ENCODE data around the gene ATP6AP1. TPM values are rescaled to one million over a fixed set of nuclear protein-coding genes. Genes with fewer than 3 reads are reported as not detected.

ATP6AP1 gene
- total RNA-seq, 1 donor from 2014 or later, result 153 TPM

DNA sequence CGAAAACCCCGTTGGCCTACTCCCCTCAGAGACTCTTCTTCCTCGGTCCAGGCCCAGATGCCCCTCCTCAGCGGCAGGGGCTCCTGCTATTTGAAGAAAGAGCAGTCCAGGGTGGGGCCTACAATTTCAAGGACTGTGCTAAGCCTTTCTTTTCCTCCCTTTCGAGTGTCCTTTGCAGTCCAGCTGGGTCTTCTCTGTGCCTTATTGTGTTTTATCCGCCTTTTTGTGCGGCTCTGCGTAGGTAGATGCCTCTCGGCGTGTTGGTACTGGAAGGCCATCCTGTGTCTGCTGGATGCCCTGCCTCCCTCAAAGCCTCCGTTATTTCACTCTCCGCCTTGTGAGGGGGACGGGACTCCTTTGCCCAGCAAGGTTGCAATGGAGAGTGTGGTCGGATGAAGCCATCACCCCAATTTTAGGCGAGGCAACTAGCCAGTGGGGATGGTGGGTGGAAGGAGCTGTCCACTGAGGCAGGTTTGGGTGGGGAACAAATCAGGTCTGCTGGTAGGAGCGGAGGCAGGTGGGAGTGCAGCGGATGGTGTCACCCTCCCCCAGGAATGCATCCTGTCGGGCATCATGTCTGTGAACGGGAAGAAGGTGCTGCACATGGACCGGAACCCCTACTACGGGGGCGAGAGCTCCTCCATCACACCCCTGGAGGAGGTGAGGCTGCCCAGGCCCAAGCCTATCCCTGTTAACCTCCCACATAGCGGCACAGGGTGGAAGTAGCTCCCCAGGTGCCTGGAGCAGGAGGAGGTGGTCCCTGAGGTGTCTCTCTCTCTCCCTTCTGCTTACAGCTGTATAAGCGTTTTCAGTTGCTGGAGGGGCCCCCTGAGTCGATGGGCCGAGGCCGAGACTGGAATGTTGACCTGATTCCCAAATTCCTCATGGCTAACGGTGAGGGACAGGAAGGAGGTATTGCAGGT lies 9.8 kb downstream of the ATP6AP1 start:
- peaks cover 47% of the 10 kb centered on the region for H3K79me2 ChIP-seq (ENCODE audit: insufficient read depth, low read length)
- peak overlapping the region; percentile 90 for H3K4me3 Mint-ChIP-seq (ENCODE audit: unreplicated experiment)
- H3K9ac ChIP-seq (ENCODE audit: low read length), result peak overlapping the region; percentile 81
- no peak for TF ChIP-seq EZH2 (IDR thresholded peaks at IDR 0.05; ENCODE audit: insufficient read depth, low read length)
- TF ChIP-seq CTCF (IDR thresholded peaks at IDR 0.05; ENCODE audit: insufficient read depth, low read depth, low read length), result no peak
- H3K27me3 Mint-ChIP-seq (ENCODE audit: low read depth, unreplicated experiment), result no peaks in the 10 kb centered on the region
- peak overlapping the region; percentile 78 for H3K27ac Mint-ChIP-seq (ENCODE audit: unreplicated experiment)
- H2AFZ ChIP-seq (ENCODE audit: low read depth, low read length), result no peak overlapping the region
- H3K27me3 ChIP-seq (ENCODE audit: insufficient read depth, low read length), result no peaks in the 10 kb centered on the region
- no peaks in the 10 kb centered on the region for H3K9me3 ChIP-seq (ENCODE audit: insufficient read depth, low read depth, low read length)
- peaks cover 43% of the 10 kb centered on the region for H4K20me1 ChIP-seq (ENCODE audit: insufficient read depth, low read length)
- peaks cover 4% of the 10 kb centered on the region for H3K36me3 ChIP-seq (ENCODE audit: insufficient read depth, low read length)
- no peak for DNase-seq (ENCODE audit: low read depth)
- peak overlapping the region; percentile 72 for H3K4me3 ChIP-seq (ENCODE audit: insufficient read depth, low read depth, low read length)
- FAIRE-seq, result peak; percentile 37
- peaks cover 7% of the 10 kb centered on the region for H3K4me1 ChIP-seq (ENCODE audit: insufficient read depth, low read length)
- H3K4me1 Mint-ChIP-seq (ENCODE audit: low read depth, unreplicated experiment), result no peaks in the 10 kb centered on the region
- peaks cover 1% of the 10 kb centered on the region for H3K36me3 Mint-ChIP-seq (ENCODE audit: low read depth, unreplicated experiment)
- no peaks in the 10 kb centered on the region for H3K9me3 Mint-ChIP-seq (ENCODE audit: unreplicated experiment)
- H3K27ac ChIP-seq (ENCODE audit: low read depth, low read length), result no peak overlapping the region
- H3K4me2 ChIP-seq (ENCODE audit: low read length), result peak overlapping the region; percentile 94

DNA sequence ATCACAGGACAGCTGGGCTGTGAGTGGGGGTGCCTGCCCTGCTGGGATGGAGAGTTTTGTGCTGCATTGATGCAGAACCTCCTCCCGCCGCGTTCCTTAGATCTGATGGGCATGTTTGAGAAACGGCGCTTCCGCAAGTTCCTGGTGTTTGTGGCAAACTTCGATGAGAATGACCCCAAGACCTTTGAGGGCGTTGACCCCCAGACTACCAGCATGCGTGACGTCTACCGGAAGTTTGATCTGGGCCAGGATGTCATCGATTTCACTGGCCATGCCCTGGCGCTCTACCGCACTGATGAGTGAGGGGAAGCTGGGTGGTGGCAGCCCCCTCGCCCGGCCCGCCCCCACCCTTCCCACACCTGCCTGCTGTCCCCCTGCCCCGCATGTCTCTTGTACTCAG lies 11.4 kb downstream of the ATP6AP1 start:
- FAIRE-seq, result no peak
- H3K27ac Mint-ChIP-seq (ENCODE audit: unreplicated experiment), result no peak overlapping the region
- Histone ChIP-seq H3K4me1 (ENCODE audit: insufficient read depth, low read length) (peaks cover 12% of the 10 kb centered on the region), H3K4me3 (ENCODE audit: insufficient read depth, low read depth, low read length) (no peak overlapping the region), H3K27ac (ENCODE audit: low read depth, low read length) (no peak overlapping the region), H3K36me3 (ENCODE audit: insufficient read depth, low read length) (peaks cover 4% of the 10 kb centered on the region), H3K4me2 (ENCODE audit: low read length) (no peak overlapping the region), H3K79me2 (ENCODE audit: insufficient read depth, low read length) (peaks cover 54% of the 10 kb centered on the region), H3K9ac (ENCODE audit: low read length) (no peak overlapping the region), H3K9me3 (ENCODE audit: insufficient read depth, low read depth, low read length) (no peaks in the 10 kb centered on the region), H2AFZ (ENCODE audit: low read depth, low read length) (no peak overlapping the region), H3K27me3 (ENCODE audit: insufficient read depth, low read length) (no peaks in the 10 kb centered on the region), H4K20me1 (ENCODE audit: insufficient read depth, low read length) (peaks cover 43% of the 10 kb centered on the region)
- DNase-seq (ENCODE audit: low read depth), result no peak
- no peaks in the 10 kb centered on the region for H3K4me1 Mint-ChIP-seq (ENCODE audit: low read depth, unreplicated experiment)
- no peak overlapping the region for H3K4me3 Mint-ChIP-seq (ENCODE audit: unreplicated experiment)
- no peaks in the 10 kb centered on the region for H3K9me3 Mint-ChIP-seq (ENCODE audit: unreplicated experiment)
- no peaks in the 10 kb centered on the region for H3K27me3 Mint-ChIP-seq (ENCODE audit: low read depth, unreplicated experiment)
- H3K36me3 Mint-ChIP-seq (ENCODE audit: low read depth, unreplicated experiment), result peaks cover 1% of the 10 kb centered on the region
- TF ChIP-seq EZH2 (IDR thresholded peaks at IDR 0.05; ENCODE audit: insufficient read depth, low read length) (no peak), CTCF (IDR thresholded peaks at IDR 0.05; ENCODE audit: insufficient read depth, low read depth, low read length) (no peak)
